ENCODE data around the gene DAND5.
"Not testable (repeated sequence)": the region's sequence is repeated elsewhere in the genome, so short reads cannot be mapped to it uniquely, and the experiment has no call there.

DAND5 gene

DNA sequence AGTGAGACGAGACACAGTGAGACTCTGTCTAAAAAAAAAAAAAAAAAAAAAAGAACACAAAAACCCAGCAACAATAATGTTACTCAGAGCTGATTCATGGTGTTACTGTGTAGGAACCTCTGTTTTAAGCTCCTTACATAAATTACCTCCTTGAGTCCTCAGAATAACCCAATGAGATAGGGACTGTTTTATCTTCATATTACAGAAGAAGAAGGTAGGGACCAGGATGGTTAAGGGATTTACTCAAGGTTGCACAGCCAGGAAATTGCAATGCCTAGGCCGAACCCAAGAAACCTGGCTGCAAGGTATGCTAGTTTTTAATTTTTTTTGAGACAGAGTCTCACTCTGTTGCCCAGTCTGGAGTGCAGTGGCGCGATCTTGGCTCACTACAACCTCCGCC lies 1.5 kb upstream of the DAND5 start:
- no peak for DNase-seq (ENCODE audit: low spot score)

DNA sequence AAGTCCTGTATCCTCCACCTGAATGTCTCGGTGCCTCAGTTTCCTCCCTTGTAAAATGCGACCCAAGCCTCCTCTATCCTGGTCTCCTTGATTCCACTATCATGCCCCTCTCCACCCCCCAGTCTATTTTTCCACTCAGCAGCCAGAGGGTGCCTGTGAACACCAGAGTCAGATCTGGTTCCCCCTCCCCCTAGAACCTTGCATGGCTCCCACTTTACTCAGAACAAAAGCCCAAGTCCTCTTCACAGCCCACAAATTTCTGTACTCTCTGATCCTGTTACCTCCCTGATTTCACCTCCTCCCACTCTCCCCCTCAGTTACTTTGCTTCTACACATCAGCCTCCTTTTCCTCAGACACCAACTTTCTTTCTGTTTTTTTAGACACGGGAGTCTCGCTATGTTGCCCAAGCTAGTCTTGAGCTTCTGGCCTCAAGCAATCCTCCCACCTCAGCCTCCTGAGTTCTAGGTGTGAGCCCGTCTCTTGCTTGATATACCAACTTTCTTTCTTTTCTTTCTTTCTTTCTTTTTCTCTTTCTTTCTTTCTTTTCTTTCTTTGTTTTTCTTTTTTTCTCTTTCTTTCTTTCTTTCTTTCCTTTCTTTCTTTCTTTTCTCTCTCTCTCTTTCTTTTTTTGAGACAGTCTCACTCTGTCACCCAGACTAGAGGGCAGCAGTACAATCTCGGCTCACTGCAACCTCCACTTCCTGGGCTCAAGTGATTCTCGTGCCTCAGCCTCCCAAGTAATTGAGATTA lies 869 bp downstream of the DAND5 start:
- no peak for DNase-seq (ENCODE audit: low spot score)

DNA sequence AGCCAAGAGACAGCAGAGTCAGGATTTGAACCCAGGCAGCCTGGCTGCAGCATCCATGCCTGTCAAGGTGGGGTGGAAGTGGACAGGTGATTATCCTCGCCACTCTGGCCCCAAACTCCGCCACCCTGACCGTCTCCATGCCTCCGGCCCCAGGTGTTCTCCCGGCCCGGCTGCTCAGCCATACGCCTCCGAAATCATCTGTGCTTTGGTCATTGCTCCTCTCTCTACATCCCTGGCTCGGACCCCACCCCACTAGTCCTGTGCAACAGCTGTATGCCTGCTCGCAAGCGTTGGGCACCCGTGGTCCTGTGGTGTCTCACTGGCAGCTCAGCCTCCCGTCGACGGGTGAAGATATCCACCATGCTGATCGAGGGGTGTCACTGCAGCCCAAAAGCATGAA lies 3.9 kb downstream of the DAND5 start:
- no peak for DNase-seq (ENCODE audit: low spot score)

DNA sequence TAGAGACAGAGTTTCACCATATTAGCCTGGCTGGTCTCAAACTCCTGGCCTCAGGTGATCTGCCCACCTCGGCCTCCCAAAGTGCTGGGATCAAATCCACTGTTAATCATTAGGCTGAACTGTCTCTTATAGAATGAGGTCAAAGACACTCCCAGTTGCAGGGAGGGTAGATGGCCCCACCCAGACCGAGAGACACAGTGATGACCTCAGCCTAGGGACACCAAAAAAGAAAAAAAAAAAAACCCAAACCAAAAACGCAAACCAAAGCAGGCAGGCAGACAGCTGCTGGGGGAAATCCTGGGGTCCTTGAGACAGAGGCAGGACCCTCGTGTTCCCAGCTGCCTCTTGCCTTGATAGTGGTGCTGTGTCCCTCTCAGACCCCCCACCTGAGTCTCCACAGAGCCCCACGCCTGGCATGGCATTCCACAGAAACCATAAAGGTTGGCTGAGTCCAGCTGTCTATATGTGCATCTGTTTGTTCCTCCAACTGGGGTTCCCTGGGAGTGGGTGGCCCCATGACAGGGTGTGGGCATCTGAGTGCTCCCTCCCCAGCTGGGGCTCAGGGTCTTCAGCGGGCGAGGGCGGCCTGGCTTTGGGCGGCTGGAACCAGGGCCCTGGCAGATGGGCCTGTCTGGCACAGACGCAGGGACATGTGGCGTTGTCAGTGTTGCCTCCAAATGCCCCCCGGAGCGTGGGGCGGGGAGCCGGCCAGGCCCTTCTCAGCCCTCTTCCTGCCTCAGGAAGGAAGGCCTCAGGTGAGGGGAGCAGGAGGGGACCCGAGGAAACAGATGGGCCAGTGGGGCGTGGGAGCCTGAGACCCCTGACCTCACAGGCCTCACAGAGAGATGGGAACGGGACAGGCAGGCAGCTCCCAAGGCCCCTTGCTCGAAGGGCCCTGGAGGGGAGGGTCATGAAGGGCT lies 5.2 kb downstream of the DAND5 start:
- DNase-seq (ENCODE audit: low spot score) = peak; percentile 85

DNA sequence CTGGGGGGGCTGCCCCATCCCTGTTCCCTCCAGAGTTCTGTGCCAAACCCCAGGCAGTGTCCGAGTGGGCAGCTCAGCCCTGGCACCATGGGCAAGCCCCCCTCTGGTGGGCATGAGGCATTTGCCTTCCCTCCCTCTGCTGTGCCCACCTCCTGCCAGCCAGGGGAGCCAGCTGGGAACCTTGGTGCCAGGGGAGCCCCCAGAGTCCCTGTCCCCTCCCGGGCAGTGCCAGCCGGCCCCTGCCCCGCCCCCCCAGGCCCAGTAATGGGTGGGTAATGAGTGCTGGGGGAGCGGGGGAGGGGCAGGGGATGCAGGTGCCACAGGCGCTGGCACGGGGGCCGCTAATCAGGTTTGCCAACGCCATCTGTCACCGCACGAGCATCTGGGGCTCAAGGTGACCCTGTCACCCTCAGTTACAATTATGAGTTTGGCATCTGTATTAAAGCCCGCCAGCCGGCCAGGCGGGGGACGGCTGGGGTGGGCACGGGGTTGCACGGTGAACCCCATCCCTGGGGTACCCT lies 5.9 kb downstream of the DAND5 start:
- DNase-seq (ENCODE audit: low spot score) = no peak

DNA sequence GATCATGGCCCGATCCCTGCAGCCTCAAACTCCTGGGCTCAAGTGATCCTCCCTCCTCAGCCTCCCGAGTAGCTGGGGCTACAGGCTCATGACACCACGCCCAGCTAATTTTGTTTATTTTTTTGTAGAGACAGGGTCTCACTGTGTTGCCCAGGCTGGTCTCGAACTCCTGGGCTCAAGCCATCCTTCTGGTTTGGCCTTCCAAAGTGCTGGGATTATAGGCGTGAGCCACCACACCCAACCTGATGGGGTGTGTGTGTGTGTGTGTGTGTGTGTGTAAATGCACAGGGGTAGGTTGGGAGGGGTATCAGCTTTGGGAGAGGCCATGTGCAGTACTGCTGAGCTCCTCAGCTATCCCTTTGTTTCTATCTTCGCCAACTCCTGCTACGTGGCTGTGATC lies 6.7 kb downstream of the DAND5 start:
- DNase-seq (ENCODE audit: low spot score) = not testable (repeated sequence)

DNA sequence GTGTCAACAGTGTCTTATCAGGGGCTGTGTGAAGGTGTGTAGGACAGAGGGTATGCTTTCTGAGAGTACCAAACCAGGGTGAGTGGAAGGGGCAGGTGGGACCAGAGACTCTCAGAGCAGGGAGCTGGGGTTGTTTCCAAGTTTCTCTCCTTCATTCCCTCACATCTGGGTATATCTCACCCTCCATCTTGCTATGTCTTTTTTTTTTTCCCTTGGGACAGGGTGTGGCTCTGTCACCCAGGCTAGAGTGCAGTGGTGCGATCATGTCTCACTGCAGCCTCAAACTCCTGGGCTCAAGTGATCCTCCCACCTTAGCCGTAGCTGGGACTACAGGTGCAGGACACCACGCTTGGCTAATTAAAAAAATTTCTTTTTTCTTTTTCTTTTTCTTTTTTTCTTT lies 10.6 kb downstream of the DAND5 start:
- no peak for DNase-seq (ENCODE audit: low spot score)

DNA sequence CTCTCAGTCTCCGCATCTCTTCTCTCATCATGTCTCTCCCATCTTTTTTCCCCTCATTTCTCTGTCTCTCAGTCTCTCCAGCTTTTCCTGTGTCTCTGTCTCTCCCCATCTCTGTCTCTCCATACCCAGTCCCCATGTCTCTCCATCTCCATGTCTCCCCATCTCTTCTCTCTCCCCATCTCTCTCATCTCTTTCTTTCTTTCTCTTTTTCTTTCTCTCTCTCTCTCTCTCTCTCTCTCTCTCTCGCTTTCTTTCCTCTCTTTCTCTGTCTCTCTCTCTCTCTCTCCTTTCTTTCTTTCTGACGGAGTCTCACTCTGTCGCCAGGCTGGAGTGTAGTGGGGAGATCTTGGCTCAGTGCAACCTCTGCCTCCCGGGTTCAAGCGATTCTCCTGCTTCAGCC lies 13.3 kb downstream of the DAND5 start:
- no peak for DNase-seq (ENCODE audit: low spot score)

DNA sequence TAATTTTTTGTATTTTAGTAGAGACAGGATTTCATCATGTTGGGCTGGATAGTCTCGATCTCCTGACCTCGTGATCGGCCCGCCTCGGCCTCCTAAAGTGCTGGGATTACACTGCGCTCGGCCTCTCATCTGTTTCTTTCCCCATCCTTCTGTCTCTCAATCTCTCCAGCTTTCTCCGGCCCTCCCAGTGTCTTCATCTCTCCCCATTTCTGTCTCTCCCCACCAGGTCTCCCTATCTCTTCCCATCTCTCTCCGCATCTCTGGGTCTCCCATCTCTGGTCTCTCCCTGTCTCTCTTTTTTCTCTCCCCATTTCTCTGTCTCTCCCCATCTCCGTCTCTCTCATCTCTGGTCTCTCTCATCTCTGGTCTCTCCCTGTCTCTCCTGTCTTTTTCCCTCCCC lies 13.7 kb downstream of the DAND5 start:
- DNase-seq (ENCODE audit: low spot score) = no peak

DNA sequence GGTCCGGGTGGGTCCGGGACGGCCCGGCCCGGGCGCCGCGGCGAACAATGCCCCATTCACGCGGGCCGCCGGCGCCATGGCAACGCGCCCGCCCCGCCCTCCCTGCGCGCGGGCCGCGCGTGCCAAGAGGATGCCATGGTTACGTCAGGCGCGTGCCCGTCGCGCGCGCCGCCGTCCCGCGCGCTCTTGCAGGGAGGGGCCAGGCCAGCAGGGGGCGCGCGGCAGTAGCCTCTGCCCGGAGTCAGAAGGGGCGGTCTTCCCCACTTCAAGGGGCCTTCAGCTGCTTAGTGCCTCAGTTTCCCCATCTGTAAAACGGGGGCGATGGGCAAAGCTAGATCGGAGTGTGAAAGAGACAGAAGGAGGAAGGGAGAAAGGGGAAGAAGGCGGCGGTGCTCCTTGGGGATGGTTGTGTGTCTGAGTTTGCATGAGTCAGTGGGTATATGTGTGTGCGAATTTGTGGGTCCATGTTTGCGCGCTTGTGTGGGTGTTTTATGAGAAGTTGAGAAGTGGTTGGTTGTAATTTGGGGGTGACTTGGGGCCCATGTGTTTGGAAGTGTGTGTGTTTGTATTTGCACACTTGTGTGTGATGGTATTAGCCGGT lies 14.3 kb downstream of the DAND5 start:
- peak; percentile 66 for DNase-seq (ENCODE audit: low spot score)

DNA sequence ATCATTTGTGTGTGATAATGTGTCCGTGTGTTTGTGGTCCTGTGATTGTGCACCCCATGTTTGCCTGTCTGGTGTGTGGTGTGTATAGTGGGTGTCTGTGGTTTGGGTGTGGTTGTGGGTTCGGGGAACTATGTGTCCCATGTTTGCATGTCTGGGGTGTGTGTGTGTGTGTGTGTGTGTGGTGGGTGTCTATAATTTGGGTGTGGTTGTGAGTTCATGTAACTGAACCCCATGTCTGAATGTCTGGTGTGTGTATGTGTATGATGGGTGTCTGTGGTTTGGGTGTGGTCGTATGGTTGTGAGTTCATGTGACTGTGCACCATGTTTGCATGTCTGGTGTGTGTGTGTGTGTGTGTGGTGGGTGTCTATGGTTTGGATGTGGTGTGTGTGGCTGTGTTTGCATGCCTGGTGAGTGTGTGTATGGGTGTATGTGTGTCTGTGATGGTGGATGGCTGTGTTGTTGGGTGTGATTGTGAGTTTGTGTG lies 14.8 kb downstream of the DAND5 start:
- no peak for DNase-seq (ENCODE audit: low spot score)

DNA sequence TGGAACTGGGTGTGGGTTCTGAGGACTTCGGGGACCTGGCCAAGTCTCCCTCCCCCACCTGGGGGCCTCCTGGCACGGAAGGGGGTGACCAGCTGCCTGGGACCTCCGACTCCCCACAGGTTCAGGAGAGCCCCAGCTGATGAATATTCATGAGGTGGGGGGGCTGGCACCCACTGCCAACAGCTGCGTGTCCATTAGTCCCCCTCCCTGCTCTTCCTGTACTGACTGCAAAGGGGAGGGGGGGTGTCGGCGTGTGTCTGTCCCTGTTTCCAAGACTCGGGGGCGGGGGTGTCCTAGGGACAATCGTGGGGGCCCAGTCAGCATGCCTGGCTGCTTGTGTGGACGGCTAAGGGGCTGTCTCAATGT lies 15.3 kb downstream of the DAND5 start:
- DNase-seq (ENCODE audit: low spot score) = no peak

DNA sequence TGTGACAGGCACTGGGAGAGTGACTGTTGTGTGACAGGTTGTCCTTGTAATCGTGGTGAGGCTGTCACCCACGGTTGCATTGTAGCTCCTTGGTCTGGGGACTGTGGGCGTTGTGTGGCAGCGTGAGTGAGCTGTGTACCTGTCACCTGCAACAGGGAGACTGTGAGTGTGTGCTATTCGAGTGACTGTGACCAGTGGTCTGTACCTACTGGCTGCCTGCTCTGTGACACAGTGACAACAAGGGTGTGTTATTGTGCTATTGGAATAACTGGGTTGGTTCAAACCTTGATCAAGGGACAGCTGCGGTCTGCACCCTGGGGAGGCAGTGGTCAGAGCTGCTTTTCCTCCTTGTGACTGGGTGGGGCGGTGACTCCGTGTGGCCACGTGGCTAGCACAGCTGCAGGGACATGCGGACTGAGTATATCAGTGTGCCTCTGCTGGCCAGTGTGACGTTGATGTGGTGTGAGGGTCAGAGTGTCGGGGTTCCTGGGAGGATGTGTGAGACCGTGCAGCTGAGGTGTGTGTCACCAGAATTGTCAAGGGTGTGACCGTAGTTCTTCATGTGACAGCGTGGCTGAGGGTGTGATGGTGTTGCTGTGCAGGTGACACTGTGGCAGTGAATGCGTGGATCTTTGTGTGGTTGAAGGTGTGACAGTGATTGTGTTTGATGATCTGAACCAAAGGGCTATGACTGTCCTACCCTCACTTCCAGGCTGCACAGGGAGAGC lies 15.8 kb downstream of the DAND5 start:
- DNase-seq (ENCODE audit: low spot score) = no peak

DNA sequence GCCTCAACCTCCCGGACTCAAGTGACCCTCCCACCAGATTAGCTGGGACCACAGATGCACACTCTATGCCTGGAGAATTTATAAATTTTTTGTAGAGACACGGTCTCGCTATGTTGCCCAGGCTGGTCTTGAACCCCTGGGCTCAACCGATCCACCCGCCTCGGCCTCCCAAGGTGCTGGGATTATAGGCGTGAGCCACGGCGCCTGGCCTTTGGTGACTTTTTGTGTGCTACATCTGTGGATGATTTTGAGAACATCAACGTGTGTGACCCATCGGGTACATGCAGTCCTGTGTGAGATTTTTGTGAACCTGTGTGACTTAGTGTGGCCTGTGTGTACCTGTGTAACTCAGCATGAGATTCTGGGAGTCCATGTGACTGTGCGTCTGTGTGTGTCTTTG lies 17.4 kb downstream of the DAND5 start:
- DNase-seq (ENCODE audit: low spot score) = no peak

DNA sequence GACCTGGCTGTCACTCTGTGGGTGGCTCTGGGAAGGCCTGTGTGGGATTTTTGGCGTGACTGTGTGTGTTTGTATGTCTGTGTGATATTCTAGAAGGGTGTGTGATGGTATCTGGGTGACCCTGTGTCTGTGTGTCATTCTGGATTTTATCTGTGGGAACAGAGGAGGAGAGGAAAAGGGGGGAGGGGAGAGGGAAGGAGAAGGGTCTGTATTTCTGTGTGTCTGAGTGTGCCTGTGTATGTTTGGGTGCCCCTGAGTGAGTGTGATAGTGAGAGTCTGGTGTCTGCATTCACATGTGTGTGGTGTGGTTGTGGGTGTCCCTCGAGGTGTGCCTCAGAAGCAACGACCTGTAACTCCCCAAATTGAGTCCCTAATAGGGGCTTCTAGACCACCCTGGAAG lies 17.8 kb downstream of the DAND5 start:
- DNase-seq (ENCODE audit: low spot score) = no peak

DNA sequence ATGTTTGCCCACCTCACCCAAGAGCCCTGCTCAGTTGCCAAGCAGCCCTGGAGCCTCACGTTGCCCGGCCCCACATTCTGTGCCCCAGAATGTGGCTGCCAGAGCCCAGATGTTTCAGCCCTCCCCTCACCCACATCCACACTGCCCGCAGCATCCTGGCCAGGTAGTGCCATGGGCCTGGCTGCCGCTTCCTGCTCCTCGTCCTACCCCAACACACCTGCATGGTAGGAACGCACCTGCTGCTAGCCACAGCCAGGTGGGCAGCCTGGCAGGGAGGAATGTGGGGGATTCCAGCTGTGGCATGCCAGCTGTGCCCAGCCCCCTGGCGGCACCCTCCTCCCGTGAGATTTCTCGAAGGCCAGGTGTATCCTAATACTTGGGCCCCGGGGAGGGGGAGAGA lies 18.4 kb downstream of the DAND5 start:
- DNase-seq (ENCODE audit: low spot score) = no peak

DNA sequence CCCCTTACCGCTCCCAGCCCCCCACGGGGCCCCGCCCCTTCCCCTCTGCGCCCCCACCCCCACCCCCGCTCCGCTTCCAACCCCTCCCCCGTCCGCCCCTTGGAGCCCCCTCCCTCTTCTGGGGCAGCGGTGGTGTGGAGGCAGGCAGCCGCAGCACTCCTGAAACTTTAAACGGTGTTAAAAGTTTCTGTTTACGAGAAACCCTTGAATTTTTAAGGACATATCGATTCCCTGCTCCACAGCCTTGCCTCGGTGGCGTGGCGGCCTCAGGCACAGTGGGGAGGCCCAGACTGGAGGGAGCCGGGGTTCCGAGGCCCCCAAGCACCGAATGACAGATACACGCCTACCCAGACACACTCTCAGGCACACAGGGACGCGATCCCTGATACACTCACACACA lies 21.1 kb downstream of the DAND5 start:
- no peak for DNase-seq (ENCODE audit: low spot score)

DNA sequence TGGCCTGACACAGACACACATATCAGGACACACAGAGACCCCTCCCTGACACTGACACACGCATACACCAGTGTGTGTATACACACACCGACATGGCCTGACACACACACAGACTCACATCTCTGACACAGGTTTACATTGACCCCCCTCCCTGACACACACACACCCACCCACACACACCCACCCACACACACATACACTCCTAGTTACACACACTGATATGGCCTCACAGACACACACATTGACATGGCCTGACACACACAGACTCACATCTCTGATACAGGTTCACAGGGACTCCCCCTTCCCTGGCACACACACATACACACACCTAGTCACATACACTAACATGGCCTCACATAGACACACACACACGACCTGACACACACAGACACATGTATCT lies 21.5 kb downstream of the DAND5 start:
- DNase-seq (ENCODE audit: low spot score) = no peak

DNA sequence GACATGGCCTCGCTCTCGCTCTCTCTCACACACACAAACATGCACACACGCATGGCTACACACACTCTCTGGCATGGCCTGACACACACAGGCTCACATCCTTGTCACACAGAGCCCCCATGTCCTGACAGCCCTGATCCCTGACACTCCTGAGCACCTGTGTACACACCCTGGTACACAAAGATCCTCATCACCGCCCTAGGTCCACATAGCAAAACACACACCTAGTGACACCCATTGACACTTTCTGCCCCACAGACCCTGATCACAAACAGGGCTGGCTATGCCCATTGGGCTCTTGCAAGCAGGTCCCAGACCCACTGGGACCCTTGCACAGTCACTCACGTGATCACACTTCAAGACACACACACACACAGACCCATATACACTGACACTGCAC lies 21.9 kb downstream of the DAND5 start:
- no peak for DNase-seq (ENCODE audit: low spot score)

DNA sequence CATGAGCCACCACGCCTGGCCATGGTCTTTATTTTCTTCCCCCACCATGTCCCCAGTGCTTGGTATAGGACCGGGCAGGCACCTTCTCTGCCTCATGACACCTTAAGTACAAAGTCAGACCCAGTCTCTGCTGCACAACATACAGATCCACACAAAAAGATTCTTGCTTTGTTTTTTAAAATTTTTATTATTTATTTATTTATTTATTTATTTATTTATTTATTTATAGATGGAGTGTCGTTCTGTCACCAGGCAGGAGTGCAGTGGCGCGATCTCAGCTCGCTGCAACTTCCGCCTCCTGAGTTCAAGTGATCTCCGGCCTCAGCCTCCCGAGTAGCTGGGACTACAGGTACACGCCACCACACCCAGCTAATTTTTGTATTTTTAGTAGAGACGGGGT lies 23.4 kb downstream of the DAND5 start:
- no peak for DNase-seq (ENCODE audit: low spot score)

DNA sequence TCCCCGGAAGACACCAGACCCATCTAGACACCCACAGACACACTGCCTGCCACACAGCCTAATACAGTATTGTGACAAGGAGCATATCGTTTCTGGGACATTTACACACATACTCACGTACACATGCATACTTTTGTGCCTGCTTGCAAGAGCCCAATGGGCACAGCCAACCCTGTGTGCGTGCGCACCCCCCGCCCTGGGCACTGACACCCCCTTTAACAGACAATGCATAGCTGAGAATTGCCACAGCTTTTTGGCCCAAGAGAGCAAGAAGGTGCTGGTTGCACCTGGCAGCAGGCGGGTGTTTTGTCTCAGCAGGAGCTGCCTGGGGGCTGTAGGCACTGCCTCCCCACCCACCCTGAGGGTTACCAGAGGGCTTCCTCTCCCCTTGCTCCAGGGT lies 24.2 kb downstream of the DAND5 start:
- no peak for DNase-seq (ENCODE audit: low spot score)

All from cerebellar cortex (tissue), 1 donor.